ENCODE results near the gene MAST4. TPM values are rescaled to one million over a fixed set of nuclear protein-coding genes. Genes with fewer than 3 reads are reported as not detected.

MAST4 gene
- total RNA-seq, 1 donor from 2014 or later, result 112 TPM

DNA sequence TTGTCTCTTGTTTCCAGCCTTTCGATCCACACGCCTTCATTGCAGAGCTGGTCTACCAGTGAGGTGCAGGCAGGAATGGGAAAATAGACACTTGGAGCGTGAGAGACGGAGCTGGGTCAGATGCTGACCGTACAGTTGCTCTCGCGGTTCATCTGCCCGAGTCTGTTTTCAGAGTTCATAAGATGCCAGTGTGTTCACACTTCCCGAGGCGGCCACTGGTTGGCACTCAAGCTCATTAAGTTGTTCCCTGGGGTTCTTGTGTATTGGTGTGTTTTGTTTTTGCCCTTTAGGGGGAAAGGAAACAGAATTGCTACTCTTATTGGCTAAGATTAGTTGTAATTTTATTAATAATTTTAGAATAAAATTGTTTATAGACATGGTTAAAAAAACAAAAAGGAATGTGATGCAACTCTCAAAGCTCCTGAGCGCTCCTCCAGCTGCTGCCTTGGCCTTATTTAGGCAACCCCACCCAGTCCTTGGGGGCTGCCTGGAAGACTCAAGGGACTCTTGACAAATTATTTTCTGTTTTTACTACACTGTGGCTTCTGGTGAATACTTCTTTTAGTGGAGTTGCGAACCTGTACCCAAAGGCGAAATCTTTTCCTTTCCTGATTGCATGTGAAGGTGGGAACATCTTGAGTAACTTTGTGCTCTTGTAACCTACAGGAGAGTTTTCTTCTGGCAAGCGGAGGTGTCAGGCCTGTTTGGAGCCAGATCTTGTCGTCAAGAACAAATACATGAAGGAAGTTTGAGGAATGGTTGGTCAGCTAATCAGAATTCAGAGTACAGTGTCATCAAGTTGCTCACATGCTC is 146.1 kb downstream of the MAST4 start:
- peaks cover 4% of the 10 kb centered on the region for H3K27me3 Mint-ChIP-seq (ENCODE audit: unreplicated experiment)
- peak overlapping the region; percentile 12 for H3K27ac Mint-ChIP-seq (ENCODE audit: unreplicated experiment)
- H3K36me3 Mint-ChIP-seq (ENCODE audit: low read depth, unreplicated experiment), result peaks cover 13% of the 10 kb centered on the region
- peaks cover 38% of the 10 kb centered on the region for H3K4me1 Mint-ChIP-seq (ENCODE audit: unreplicated experiment)
- H3K9me3 Mint-ChIP-seq (ENCODE audit: unreplicated experiment), result no peaks in the 10 kb centered on the region
- H3K4me3 Mint-ChIP-seq (ENCODE audit: unreplicated experiment), result no peak overlapping the region
- TF ChIP-seq, protein P1, sequence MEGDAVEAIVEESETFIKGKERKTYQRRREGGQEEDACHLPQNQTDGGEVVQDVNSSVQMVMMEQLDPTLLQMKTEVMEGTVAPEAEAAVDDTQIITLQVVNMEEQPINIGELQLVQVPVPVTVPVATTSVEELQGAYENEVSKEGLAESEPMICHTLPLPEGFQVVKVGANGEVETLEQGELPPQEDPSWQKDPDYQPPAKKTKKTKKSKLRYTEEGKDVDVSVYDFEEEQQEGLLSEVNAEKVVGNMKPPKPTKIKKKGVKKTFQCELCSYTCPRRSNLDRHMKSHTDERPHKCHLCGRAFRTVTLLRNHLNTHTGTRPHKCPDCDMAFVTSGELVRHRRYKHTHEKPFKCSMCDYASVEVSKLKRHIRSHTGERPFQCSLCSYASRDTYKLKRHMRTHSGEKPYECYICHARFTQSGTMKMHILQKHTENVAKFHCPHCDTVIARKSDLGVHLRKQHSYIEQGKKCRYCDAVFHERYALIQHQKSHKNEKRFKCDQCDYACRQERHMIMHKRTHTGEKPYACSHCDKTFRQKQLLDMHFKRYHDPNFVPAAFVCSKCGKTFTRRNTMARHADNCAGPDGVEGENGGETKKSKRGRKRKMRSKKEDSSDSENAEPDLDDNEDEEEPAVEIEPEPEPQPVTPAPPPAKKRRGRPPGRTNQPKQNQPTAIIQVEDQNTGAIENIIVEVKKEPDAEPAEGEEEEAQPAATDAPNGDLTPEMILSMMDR (IDR thresholded peaks at IDR 0.05; ENCODE audit: unreplicated experiment), result no peak
- no peak for DNase-seq (ENCODE audit: low spot score)

DNA sequence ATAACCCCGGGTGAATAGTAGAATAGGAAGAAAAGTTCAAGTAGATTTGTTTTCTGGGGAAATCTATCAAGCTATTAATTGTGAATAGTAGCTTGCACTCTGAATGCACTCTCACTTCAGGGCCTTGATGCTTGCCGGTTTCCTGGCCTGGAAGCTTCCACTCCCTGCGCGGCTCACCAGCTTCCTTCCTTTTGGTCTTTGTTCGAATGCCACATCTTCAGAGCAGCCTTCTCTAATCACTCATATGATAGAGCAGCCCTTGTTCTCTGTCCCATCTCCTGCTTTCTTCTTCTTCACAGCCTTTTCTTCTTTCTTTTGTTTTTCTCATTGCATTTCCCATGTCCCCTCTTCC is 146.7 kb downstream of the MAST4 start:
- Mint-ChIP-seq H3K27ac (ENCODE audit: unreplicated experiment) (no peak overlapping the region), H3K27me3 (ENCODE audit: unreplicated experiment) (peaks cover 5% of the 10 kb centered on the region), H3K36me3 (ENCODE audit: low read depth, unreplicated experiment) (peaks cover 9% of the 10 kb centered on the region), H3K9me3 (ENCODE audit: unreplicated experiment) (no peaks in the 10 kb centered on the region), H3K4me1 (ENCODE audit: unreplicated experiment) (peaks cover 38% of the 10 kb centered on the region), H3K4me3 (ENCODE audit: unreplicated experiment) (no peak overlapping the region)
- TF ChIP-seq, protein P1 (IDR thresholded peaks at IDR 0.05; ENCODE audit: unreplicated experiment), result no peak
- peak; percentile 9 for DNase-seq (ENCODE audit: low spot score)

DNA sequence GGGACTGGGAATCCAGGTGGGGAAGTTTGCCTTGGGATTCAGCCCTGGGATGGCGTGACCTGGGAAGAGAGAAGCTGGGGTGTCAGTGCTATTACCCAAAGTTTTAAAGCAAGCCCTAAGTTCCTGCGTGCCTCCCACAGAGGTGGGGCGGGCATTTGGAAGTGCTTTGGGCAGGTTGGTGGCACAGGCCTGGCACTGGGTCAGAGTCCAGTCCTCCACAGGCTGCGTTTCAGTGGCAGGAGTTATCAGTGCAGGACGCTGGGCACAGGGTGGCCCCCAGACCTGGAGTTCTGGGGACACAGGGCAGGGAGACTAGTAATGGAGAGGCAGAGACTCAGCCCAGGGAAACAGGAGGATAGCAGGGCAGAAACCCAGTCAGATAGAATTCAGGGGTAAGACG is 147.2 kb downstream of the MAST4 start:
- DNase-seq (ENCODE audit: low spot score), result no peak
- TF ChIP-seq, protein P1 (IDR thresholded peaks at IDR 0.05; ENCODE audit: unreplicated experiment), result no peak
- peaks cover 5% of the 10 kb centered on the region for H3K27me3 Mint-ChIP-seq (ENCODE audit: unreplicated experiment)
- no peak overlapping the region for H3K27ac Mint-ChIP-seq (ENCODE audit: unreplicated experiment)
- peaks cover 38% of the 10 kb centered on the region for H3K4me1 Mint-ChIP-seq (ENCODE audit: unreplicated experiment)
- H3K36me3 Mint-ChIP-seq (ENCODE audit: low read depth, unreplicated experiment), result peaks cover 9% of the 10 kb centered on the region
- no peak overlapping the region for H3K4me3 Mint-ChIP-seq (ENCODE audit: unreplicated experiment)
- H3K9me3 Mint-ChIP-seq (ENCODE audit: unreplicated experiment), result no peaks in the 10 kb centered on the region

DNA sequence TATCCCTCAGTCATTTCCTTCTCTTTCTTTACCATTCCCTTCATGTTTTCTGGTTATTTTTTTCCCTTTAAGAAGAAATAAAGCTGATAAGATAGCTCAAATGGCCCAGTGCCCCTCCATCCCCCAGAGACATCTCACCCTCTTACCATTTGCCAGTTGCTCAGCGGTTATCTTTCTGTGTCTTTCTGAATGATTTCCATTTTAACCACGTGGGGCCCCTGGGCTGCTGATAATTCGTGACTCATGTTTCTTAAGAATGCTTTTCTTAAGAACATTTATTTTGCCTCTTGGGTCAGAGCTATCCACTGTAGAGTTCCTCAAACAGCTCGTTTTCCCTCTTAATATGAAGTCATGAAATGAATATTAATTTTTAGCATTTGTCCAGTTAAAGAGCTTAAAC is 147.8 kb downstream of the MAST4 start:
- DNase-seq (ENCODE audit: low spot score), result no peak
- no peak overlapping the region for H3K4me3 Mint-ChIP-seq (ENCODE audit: unreplicated experiment)
- no peak overlapping the region for H3K27ac Mint-ChIP-seq (ENCODE audit: unreplicated experiment)
- peaks cover 9% of the 10 kb centered on the region for H3K36me3 Mint-ChIP-seq (ENCODE audit: low read depth, unreplicated experiment)
- no peaks in the 10 kb centered on the region for H3K9me3 Mint-ChIP-seq (ENCODE audit: unreplicated experiment)
- TF ChIP-seq, protein P1 (IDR thresholded peaks at IDR 0.05; ENCODE audit: unreplicated experiment), result no peak
- peaks cover 38% of the 10 kb centered on the region for H3K4me1 Mint-ChIP-seq (ENCODE audit: unreplicated experiment)
- H3K27me3 Mint-ChIP-seq (ENCODE audit: unreplicated experiment), result peaks cover 5% of the 10 kb centered on the region

DNA sequence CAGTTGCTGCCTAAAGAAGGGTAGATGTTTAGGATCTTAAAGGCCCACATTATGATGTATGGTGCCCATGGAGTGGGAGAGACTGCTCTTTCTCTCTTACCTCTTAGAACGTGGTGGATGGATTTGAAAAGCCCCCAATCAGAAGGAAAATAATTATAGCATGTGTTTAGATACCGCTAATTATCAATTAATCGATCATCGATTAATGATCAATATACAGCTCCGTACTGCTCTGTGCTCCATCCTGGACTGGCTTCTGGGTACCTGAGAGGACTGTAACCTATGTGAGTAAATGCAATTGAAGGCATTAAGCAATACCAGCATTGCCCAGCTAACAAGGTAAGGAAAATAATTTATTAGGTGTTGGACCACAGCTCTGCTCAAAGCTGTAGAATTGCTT is 149.1 kb downstream of the MAST4 start:
- no peak for DNase-seq (ENCODE audit: low spot score)
- H3K27ac Mint-ChIP-seq (ENCODE audit: unreplicated experiment), result no peak overlapping the region
- peaks cover 7% of the 10 kb centered on the region for H3K9me3 Mint-ChIP-seq (ENCODE audit: unreplicated experiment)
- peaks cover 2% of the 10 kb centered on the region for H3K27me3 Mint-ChIP-seq (ENCODE audit: unreplicated experiment)
- no peak overlapping the region for H3K4me3 Mint-ChIP-seq (ENCODE audit: unreplicated experiment)
- H3K36me3 Mint-ChIP-seq (ENCODE audit: low read depth, unreplicated experiment), result peaks cover 16% of the 10 kb centered on the region
- peaks cover 25% of the 10 kb centered on the region for H3K4me1 Mint-ChIP-seq (ENCODE audit: unreplicated experiment)
- TF ChIP-seq, protein P1 (IDR thresholded peaks at IDR 0.05; ENCODE audit: unreplicated experiment), result no peak

Measured in endothelial cell (in vitro differentiated cells).